Lung (tissue), 12 donors: ENCODE data around the gene POP7. TPM values are rescaled to one million over a fixed set of nuclear protein-coding genes. Genes with fewer than 3 reads are reported as not detected.
"Not testable (repeated sequence)": the region's sequence is repeated elsewhere in the genome, so short reads cannot be mapped to it uniquely, and the experiment has no call there.

ENCODE experiments used
- ATAC-seq: fragments of 200-7000 bp; cut with Tn5 transposase; one replicate; pipeline ENCODE4 v1.9.1; 2020; ENCODE audit warnings: moderate number of reproducible peaks; ENCODE audit not compliant: insufficient read depth, low FRiP score
- DNase-seq, 3 donors: peaks; one replicate each; pipeline ENCODE4 v3.0.0-alpha.2; 2013 to 2017
- H3K27ac ChIP-seq, 2 donors: one replicate each; pipeline ENCODE4 v1.5.1; 2013; ENCODE audit warnings: mild to moderate bottlenecking in 2 of 2, moderate library complexity in 2 of 2, control low read depth in 1 of 2, inconsistent platforms in 1 of 2, low read depth in 1 of 2, low read length in 1 of 2
- H3K27me3 ChIP-seq, 3 donors: one replicate each; pipeline ENCODE4 v1.5.1; 2013; ENCODE audit warnings: low read length in 2 of 3; ENCODE audit not compliant: control insufficient read depth in 3 of 3, insufficient read depth in 3 of 3
- H3K36me3 ChIP-seq, 4 donors: one replicate each; pipeline ENCODE4 v1.5.1; 2013; ENCODE audit warnings: low read length in 4 of 4, mild to moderate bottlenecking in 1 of 4, moderate library complexity in 1 of 4; ENCODE audit not compliant: control insufficient read depth in 4 of 4, insufficient read depth in 4 of 4
- H3K4me1 ChIP-seq, 5 donors: one replicate each; pipeline ENCODE4 v1.5.1; 2013; ENCODE audit warnings: low read length in 5 of 5, mild to moderate bottlenecking in 2 of 5, moderate library complexity in 1 of 5; ENCODE audit not compliant: control insufficient read depth in 5 of 5, insufficient read depth in 5 of 5
- H3K4me3 ChIP-seq: one replicate; pipeline ENCODE4 v1.5.1; 2013; ENCODE audit warnings: mild to moderate bottlenecking, control low read depth, moderate library complexity
- H3K9ac ChIP-seq, 2 donors: one replicate each; pipeline ENCODE4 v1.5.1; 2013; ENCODE audit warnings: low read length in 2 of 2, control low read depth in 1 of 2; ENCODE audit not compliant: insufficient read depth in 1 of 2
- H3K9me3 ChIP-seq, 4 donors: one replicate each; pipeline ENCODE4 v1.5.1; 2013; ENCODE audit warnings: low read length in 3 of 4, mild to moderate bottlenecking in 1 of 4, moderate library complexity in 1 of 4; ENCODE audit not compliant: control insufficient read depth in 4 of 4, insufficient read depth in 3 of 4
- WGBS, 2 donors: extraction: QIAGEN DNeasy Blood & Tissue Kit; methylation state at CpG; one replicate each; pipeline ENCODE4 v1.1.7; 2013; 5-methylcytosine and 5-hydroxymethylcytosine counted together
- polyA plus RNA-seq, 2 donors: library from polyadenylated mRNA; stranded (reverse); fragments of 200-250 nt; gene quantifications; one replicate each; pipeline ENCODE4 v1.2.1, GENCODE V29; 2013
- total RNA-seq, 2 donors: library from RNA; depleted of rRNA in 1 of 2; stranded (reverse); fragments of >200 nt in 1 of 2; gene quantifications; one replicate each; pipeline ENCODE4 v1.2.1, GENCODE V29; 2014 to 2021
- TF ChIP-seq, protein P1 (sequence below): IDR thresholded peaks from 2 replicates; pipeline ENCODE4 v1.5.1; 2012; ENCODE audit warnings: mild to moderate bottlenecking; ENCODE audit errors: control extremely low read depth, extremely low read depth
- donor health status: control.
- donor health status: control.
- donor health status: Bipolar disorder and iron deficiency.
- donor health status: healthy.
- donor health status: DM: yes; HTN: yes; CAD: no.

Gene POP7
- total and polyA plus RNA-seq, 4 donors = 20.3 to 50.6 (median 33.3) TPM

DNA sequence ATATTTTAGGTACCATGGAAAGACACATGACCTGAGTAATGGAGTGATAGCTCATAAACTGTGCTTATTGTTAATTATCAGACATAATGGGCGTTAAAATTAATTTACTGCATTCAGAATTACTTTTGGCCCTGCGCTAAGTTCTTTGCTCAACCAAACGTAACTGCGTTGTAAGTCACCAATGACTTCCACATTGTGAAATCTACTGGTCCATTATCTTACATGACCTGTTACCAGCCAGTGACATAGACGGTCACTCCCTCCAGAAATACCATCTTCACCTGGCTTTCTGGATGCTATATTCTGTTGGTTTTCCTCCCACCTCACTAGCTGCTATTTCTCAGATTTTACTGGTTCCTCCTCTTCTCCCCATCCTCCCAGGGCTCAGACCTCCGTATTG, 6.9 kb upstream of the POP7 start:
- Histone ChIP-seq H3K9ac (no peak overlapping the region), H3K9me3 (no peaks in the 10 kb centered on the region), H3K27ac (no peak overlapping the region), H3K27me3 (no peaks in the 10 kb centered on the region), H3K4me1 (no peaks in the 10 kb centered on the region), H3K36me3 (no peaks in the 10 kb centered on the region), H3K4me3 (no peak overlapping the region)
- DNase-seq (no peak), ATAC-seq (no peak)
- TF ChIP-seq, protein P1, sequence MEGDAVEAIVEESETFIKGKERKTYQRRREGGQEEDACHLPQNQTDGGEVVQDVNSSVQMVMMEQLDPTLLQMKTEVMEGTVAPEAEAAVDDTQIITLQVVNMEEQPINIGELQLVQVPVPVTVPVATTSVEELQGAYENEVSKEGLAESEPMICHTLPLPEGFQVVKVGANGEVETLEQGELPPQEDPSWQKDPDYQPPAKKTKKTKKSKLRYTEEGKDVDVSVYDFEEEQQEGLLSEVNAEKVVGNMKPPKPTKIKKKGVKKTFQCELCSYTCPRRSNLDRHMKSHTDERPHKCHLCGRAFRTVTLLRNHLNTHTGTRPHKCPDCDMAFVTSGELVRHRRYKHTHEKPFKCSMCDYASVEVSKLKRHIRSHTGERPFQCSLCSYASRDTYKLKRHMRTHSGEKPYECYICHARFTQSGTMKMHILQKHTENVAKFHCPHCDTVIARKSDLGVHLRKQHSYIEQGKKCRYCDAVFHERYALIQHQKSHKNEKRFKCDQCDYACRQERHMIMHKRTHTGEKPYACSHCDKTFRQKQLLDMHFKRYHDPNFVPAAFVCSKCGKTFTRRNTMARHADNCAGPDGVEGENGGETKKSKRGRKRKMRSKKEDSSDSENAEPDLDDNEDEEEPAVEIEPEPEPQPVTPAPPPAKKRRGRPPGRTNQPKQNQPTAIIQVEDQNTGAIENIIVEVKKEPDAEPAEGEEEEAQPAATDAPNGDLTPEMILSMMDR = no peak
- 49 to 59% methylated on average over 6 of the region's 6 CpGs for WGBS, 2 donors

DNA sequence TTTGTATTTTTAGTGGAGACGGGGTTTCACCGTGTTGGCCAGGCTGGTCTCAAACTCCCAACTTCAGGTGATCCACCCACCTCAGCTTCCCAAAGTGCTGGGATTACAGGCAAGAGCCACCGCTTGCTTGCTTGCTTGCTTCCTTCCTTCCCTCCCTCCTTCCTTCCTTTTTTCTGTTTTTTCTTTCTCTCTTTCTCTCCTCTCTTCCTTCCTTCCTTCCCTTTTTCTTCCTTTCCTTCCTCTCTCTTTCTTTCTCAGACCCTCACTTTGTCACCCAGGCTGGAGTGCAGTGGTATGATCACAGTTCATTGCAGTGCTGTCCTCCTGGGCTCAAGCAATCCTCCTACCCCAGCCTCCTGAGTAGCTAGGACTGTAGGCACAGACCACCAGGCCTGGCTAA, 4.8 kb upstream of the POP7 start:
- ATAC-seq, H3K4me1 ChIP-seq, H3K36me3 ChIP-seq, H3K27me3 ChIP-seq, H3K27ac ChIP-seq, H3K9me3 ChIP-seq, H3K4me3 ChIP-seq, H3K9ac ChIP-seq, DNase-seq: not testable (repeated sequence)
- WGBS, 2 donors = 52 to 73% methylated on average over 3 of the region's 3 CpGs

DNA sequence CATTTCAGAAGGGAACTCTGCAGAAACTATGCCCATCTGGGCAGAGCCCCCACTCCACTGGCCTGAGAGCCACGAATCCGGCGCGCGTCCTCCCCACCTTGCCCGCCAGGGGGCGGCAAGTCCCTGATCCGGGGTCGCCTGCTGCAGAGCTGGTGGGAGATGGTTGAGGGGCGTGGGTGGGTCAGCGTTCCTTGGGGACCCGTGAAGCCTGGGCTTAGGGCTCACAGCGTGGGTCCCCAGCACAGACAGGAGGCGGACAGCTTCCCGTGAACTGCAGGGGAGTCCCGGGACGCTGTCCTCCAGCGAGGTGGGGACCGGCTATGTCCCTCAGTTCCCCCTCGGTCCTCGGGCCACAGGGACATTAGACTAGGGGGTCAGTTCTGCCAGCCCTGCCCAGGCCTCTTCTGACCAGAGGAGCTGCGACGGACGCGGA, 585 bp upstream of the POP7 start:
- DNase-seq = peak; percentile 84 to 88 (median 86)
- H3K27ac ChIP-seq = peak overlapping the region; percentile 93 to 98
- H3K4me3 ChIP-seq = peak overlapping the region; percentile 85
- peak overlapping the region in 1 of 2 donors; percentile 23 for H3K9ac ChIP-seq
- H3K27me3 ChIP-seq = no peaks in the 10 kb centered on the region
- peaks cover 6 to 16% (median 6%) of the 10 kb centered on the region in 5 donors for H3K4me1 ChIP-seq
- 0% methylated on average over 25 of the region's 25 CpGs for WGBS, 2 donors
- ATAC-seq = peak; percentile 78
- peaks cover 0 to 5% (median 3%) of the 10 kb centered on the region in 4 donors for H3K36me3 ChIP-seq
- no peaks in the 10 kb centered on the region for H3K9me3 ChIP-seq
- TF ChIP-seq, protein P1 = peak; percentile 47

DNA sequence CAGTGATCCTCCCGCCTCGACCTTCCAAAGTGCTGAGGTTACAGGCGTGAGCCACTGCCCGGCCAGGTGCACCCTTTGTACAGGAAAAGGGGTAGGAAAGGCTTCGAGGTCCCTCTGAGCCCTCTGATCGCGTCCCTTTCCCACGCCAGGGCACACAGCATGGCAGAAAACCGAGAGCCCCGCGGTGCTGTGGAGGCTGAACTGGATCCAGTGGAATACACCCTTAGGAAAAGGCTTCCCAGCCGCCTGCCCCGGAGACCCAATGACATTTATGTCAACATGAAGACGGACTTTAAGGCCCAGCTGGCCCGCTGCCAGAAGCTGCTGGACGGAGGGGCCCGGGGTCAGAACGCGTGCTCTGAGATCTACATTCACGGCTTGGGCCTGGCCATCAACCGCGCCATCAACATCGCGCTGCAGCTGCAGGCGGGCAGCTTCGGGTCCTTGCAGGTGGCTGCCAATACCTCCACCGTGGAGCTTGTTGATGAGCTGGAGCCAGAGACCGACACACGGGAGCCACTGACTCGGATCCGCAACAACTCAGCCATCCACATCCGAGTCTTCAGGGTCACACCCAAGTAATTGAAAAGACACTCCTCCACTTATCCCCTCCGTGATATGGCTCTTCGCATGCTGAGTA, 871 bp downstream of the POP7 start:
- Histone ChIP-seq H3K9me3 (no peaks in the 10 kb centered on the region), H3K27me3 (no peaks in the 10 kb centered on the region), H3K9ac (peak overlapping the region; percentile 26 to 56), H3K36me3 (peaks cover 0 to 5% (median 3%) of the 10 kb centered on the region in 4 donors), H3K27ac (peak overlapping the region; percentile 4 to 64), H3K4me3 (peak overlapping the region; percentile 85), H3K4me1 (peaks cover 6 to 16% (median 6%) of the 10 kb centered on the region in 5 donors)
- DNase-seq (no peak), ATAC-seq (no peak)
- WGBS, 2 donors = 32 to 44% methylated on average over 34 of the region's 34 CpGs
- TF ChIP-seq, protein P1 = no peak
